ENCODE results near the gene APOL1. TPM values are rescaled to one million over a fixed set of nuclear protein-coding genes. Genes with fewer than 3 reads are reported as not detected.
A peak's percentile ranks its signal among the peaks of the same experiment; 100 is the strongest.

The APOL1 gene
- total RNA-seq, 6 experiments from 2014 or later, result 0.55 to 6.2 (median 4.9) TPM

- H3K36me3 Mint-ChIP-seq (ENCODE audit: low read depth), result peaks cover 51% of the 10 kb centered on the region
- H3K27me3 Mint-ChIP-seq (ENCODE audit: insufficient read depth), result peaks cover 71% of the 10 kb centered on the region
- DNase-seq, result no peak
- H3K27ac Mint-ChIP-seq, result peak overlapping the region; percentile 42; the same call in 1 of the 2 replicates
- TF ChIP-seq CTCF (IDR thresholded peaks at IDR 0.05), result no peak
- no peak overlapping the region for H3K4me3 Mint-ChIP-seq
- H3K9me3 Mint-ChIP-seq, result peaks cover 5% of the 10 kb centered on the region; the same call in 1 of the 2 replicates
- H3K4me1 Mint-ChIP-seq (ENCODE audit: low read depth), result peaks cover 30% of the 10 kb centered on the region
These were observed 46.4 kb downstream of the APOL1 start for GRCh38 chr22:36299295-36299694.

GRCh38 chr22:36299911-36300310, 47.0 kb downstream of the APOL1 start:
- Mint-ChIP-seq H3K27me3 (ENCODE audit: insufficient read depth) (peaks cover 69% of the 10 kb centered on the region), H3K27ac (0 out of 2 replicates have a peak overlapping the region, but pooled peaks have one; percentile 42), H3K4me3 (no peak overlapping the region; the same call in 1 of the 2 replicates), H3K36me3 (ENCODE audit: low read depth) (peaks cover 54% of the 10 kb centered on the region), H3K9me3 (peaks cover 4% of the 10 kb centered on the region; the same call in 1 of the 2 replicates), H3K4me1 (ENCODE audit: low read depth) (peaks cover 35% of the 10 kb centered on the region)
- TF ChIP-seq CTCF (IDR thresholded peaks at IDR 0.05), result no peak
- DNase-seq, result no peak

GRCh38 chr22:36300396-36301212, 47.7 kb downstream of the APOL1 start:
- Mint-ChIP-seq H3K9me3 (peaks cover 4% of the 10 kb centered on the region; the same call in 1 of the 2 replicates), H3K36me3 (ENCODE audit: low read depth) (peaks cover 57% of the 10 kb centered on the region), H3K27me3 (ENCODE audit: insufficient read depth) (peaks cover 70% of the 10 kb centered on the region), H3K27ac (peak overlapping the region; percentile 96), H3K4me3 (peak overlapping the region; percentile 42; the same call in 1 of the 2 replicates), H3K4me1 (ENCODE audit: low read depth) (peaks cover 42% of the 10 kb centered on the region)
- DNase-seq, result no peak
- TF ChIP-seq CTCF (IDR thresholded peaks at IDR 0.05), result no peak

DNA sequence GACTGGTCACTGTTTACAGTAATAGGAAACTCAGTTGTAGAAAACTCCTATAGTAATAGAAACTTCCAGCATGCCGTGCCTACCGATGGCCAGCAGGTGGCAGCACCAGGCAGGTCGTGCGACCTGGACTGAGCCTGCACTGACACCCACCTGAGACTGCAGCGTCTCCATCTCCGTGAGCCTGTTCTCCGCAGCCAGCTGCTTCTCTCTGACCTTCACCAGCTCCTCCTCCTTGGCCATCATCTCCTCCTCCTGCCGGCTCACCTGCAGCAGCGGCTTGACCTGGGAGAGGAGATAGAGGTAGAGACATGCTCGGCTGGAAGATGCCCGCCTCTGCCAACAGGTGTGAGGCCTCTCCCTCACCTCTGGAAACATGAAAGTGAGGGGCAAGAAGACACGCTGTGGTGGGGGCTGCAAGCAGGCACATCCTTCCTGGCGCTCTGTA, 48.5 kb downstream of the APOL1 start:
- H3K4me1 Mint-ChIP-seq (ENCODE audit: low read depth), result peaks cover 45% of the 10 kb centered on the region
- DNase-seq, result peak; percentile 52
- peak; percentile 99 for TF ChIP-seq CTCF (IDR thresholded peaks at IDR 0.05)
- H3K4me3 Mint-ChIP-seq, result peak overlapping the region; percentile 57
- peaks cover 72% of the 10 kb centered on the region for H3K27me3 Mint-ChIP-seq (ENCODE audit: insufficient read depth)
- peaks cover 52% of the 10 kb centered on the region for H3K36me3 Mint-ChIP-seq (ENCODE audit: low read depth)
- H3K9me3 Mint-ChIP-seq, result peaks cover 4% of the 10 kb centered on the region; the same call in 1 of the 2 replicates
- peak overlapping the region; percentile 96 for H3K27ac Mint-ChIP-seq

DNA sequence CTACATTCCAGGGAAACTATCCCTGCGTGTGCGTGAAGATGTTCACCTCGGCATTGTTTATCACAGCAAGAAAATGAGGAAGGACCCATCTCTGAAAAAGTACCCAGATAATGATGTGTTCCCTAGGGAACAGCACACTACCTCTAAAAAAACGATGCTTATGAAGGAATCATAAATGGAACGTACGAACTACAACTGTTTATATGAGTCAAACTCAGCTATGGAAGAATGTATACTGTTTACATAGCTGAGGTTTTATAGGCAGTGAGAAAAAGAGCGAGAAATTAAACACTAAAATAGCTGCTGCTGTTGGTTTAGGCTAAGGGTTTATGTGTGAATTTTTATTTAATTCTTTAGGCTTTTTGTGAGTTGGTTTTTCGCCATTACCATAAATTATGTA, 48.9 kb downstream of the APOL1 start:
- Mint-ChIP-seq H3K36me3 (ENCODE audit: low read depth) (peaks cover 53% of the 10 kb centered on the region), H3K27ac (peak overlapping the region; percentile 96), H3K4me3 (peak overlapping the region; percentile 57), H3K9me3 (peaks cover 4% of the 10 kb centered on the region; the same call in 1 of the 2 replicates), H3K4me1 (ENCODE audit: low read depth) (peaks cover 45% of the 10 kb centered on the region), H3K27me3 (ENCODE audit: insufficient read depth) (peaks cover 71% of the 10 kb centered on the region)
- peak; percentile 88 for DNase-seq
- TF ChIP-seq CTCF (IDR thresholded peaks at IDR 0.05), result no peak
